HepG2 (cell line): Measurements from ENCODE around the gene SHC1. TPM values are rescaled to one million over a fixed set of nuclear protein-coding genes. Genes with fewer than 3 reads are reported as not detected.
A peak's percentile ranks its signal among the peaks of the same experiment; 100 is the strongest.

Experiments used
- EP300 ChIP-seq, 3 experiments: sonication (generic) in 1 of 3; formaldehyde crosslinking in 1 of 3; IDR thresholded peaks; 2 replicates each; pipeline versions ENCODE4 v1.5.1 to v1.6.1; 2011 to 2020; ENCODE audit warnings: low read depth in 2 of 3, low read length in 2 of 3, borderline replicate concordance in 1 of 3, improper control_type of control experiment in 1 of 3, mild to moderate bottlenecking in 1 of 3, missing genetic modification reagents in 1 of 3, moderate library complexity in 1 of 3
- HBP1 ChIP-seq: IDR thresholded peaks from 2 replicates; pipeline ENCODE4 v1.6.1; 2016; ENCODE audit warnings: low read depth, control low read depth
- IKZF4 ChIP-seq: sonication (generic); formaldehyde crosslinking; IDR thresholded peaks from 2 replicates; pipeline ENCODE4 v1.5.1; 2020; ENCODE audit warnings: borderline replicate concordance, mild to moderate bottlenecking, low read depth, missing genetic modification reagents; ENCODE audit errors: not compliant biosample characterization
- KDM1A ChIP-seq: IDR thresholded peaks from 2 replicates; pipeline ENCODE4 v1.6.1; 2016; ENCODE audit warnings: missing compliant biosample characterization
- MAFG ChIP-seq: sonication (generic); formaldehyde crosslinking; IDR thresholded peaks from 2 replicates; pipeline ENCODE4 v1.5.1; 2020; ENCODE audit warnings: mild to moderate bottlenecking, missing genetic modification reagents
- MYPOP ChIP-seq: sonication (generic); formaldehyde crosslinking; IDR thresholded peaks from 2 replicates; pipeline ENCODE4 v1.8.1; 2023; ENCODE audit warnings: mild to moderate bottlenecking, moderate library complexity, missing genetic modification reagents
- NAIF1 ChIP-seq: sonication (generic); formaldehyde crosslinking; IDR thresholded peaks from 2 replicates; pipeline ENCODE4 v1.5.0; 2020; ENCODE audit warnings: mild to moderate bottlenecking, missing genetic modification reagents, borderline replicate concordance
- PRPF4 ChIP-seq: fragments of 200-400 bp; formaldehyde crosslinking; IDR thresholded peaks from 2 replicates; pipeline ENCODE4 v1.6.1; 2016; ENCODE audit warnings: low read length, low read depth; ENCODE audit not compliant: poor library complexity, severe bottlenecking
- TARDBP ChIP-seq: sonication (generic); formaldehyde crosslinking; IDR thresholded peaks from 2 replicates; pipeline ENCODE4 v1.8.0; 2022; ENCODE audit warnings: mild to moderate bottlenecking, missing genetic modification reagents
- ZBTB20 ChIP-seq: sonication (generic); formaldehyde crosslinking; IDR thresholded peaks from 2 replicates; pipeline ENCODE4 v1.8.1; 2023; ENCODE audit warnings: missing genetic modification reagents, low read depth, mild to moderate bottlenecking, borderline replicate concordance
- ZBTB42 ChIP-seq: sonication (generic); formaldehyde crosslinking; IDR thresholded peaks from 2 replicates; pipeline ENCODE4 v1.5.0; 2020; ENCODE audit warnings: mild to moderate bottlenecking, missing genetic modification reagents
- ZNF12 ChIP-seq: sonication (generic); formaldehyde crosslinking; IDR thresholded peaks from 2 replicates; pipeline ENCODE4 v1.5.0; 2020; ENCODE audit warnings: missing genetic modification reagents
- ZNF136 ChIP-seq: sonication (generic); formaldehyde crosslinking; IDR thresholded peaks from 2 replicates; pipeline ENCODE4 v1.8.1; 2022; ENCODE audit warnings: low read depth, mild to moderate bottlenecking, moderate library complexity, missing genetic modification reagents
- ZNF274 ChIP-seq: sonication (generic); formaldehyde crosslinking; IDR thresholded peaks from 2 replicates; pipeline ENCODE4 v1.5.1; 2020; ENCODE audit warnings: mild to moderate bottlenecking, missing genetic modification reagents
- ZNF441 ChIP-seq: sonication (generic); formaldehyde crosslinking; IDR thresholded peaks from 2 replicates; pipeline ENCODE4 v1.7.0; 2021; ENCODE audit warnings: missing genetic modification reagents, borderline replicate concordance
- ZNF776 ChIP-seq: sonication (generic); formaldehyde crosslinking; IDR thresholded peaks from 2 replicates; pipeline ENCODE4 v1.4.0; 2020; ENCODE audit warnings: mild to moderate bottlenecking, missing genetic modification reagents
- polyA plus RNA-seq, 8 experiments: library from polyadenylated mRNA; depleted of rRNA in 3 of 8; stranded (reverse) in 7 of 8; unstranded in 1 of 8; fragments of >200 nt; fragmentation: Illumina TruSeq in 4 of 8; extraction: Trizol in 4 of 8; gene quantifications; 2 replicates each; pipeline versions ENCODE4 v1.2.1 to v1.2.3, GENCODE V29; 2011 to 2016; ENCODE audit warnings: low read depth in 4 of 8, missing spikeins in 1 of 8, mixed read lengths in 1 of 8; ENCODE audit not compliant: insufficient read depth in 1 of 8
- total RNA-seq, 5 experiments: library from RNA; depleted of rRNA; stranded (reverse); fragments of >200 nt; fragmentation: Illumina TruSeq; extraction: Trizol; gene quantifications; 2 replicates each; pipeline ENCODE4 v1.2.3, GENCODE V29; 2016; ENCODE audit warnings: low read depth in 1 of 5
- TF ChIP-seq, protein P1 (sequence below): sonication (generic); formaldehyde crosslinking; IDR thresholded peaks from 2 replicates; pipeline ENCODE4 v1.4.0; 2020; ENCODE audit warnings: missing genetic modification reagents
- TF ChIP-seq, protein P2 (sequence below): sonication (generic); formaldehyde crosslinking; IDR thresholded peaks from 2 replicates; pipeline ENCODE4 v1.4.0; 2020; ENCODE audit warnings: missing genetic modification reagents, borderline replicate concordance

Gene SHC1
- total and polyA plus RNA-seq, 2 of the 13 experiments (the other 11 are each of a cell fraction or from before 2014, with no cell fraction given), result 52.0 to 137 TPM

DNA sequence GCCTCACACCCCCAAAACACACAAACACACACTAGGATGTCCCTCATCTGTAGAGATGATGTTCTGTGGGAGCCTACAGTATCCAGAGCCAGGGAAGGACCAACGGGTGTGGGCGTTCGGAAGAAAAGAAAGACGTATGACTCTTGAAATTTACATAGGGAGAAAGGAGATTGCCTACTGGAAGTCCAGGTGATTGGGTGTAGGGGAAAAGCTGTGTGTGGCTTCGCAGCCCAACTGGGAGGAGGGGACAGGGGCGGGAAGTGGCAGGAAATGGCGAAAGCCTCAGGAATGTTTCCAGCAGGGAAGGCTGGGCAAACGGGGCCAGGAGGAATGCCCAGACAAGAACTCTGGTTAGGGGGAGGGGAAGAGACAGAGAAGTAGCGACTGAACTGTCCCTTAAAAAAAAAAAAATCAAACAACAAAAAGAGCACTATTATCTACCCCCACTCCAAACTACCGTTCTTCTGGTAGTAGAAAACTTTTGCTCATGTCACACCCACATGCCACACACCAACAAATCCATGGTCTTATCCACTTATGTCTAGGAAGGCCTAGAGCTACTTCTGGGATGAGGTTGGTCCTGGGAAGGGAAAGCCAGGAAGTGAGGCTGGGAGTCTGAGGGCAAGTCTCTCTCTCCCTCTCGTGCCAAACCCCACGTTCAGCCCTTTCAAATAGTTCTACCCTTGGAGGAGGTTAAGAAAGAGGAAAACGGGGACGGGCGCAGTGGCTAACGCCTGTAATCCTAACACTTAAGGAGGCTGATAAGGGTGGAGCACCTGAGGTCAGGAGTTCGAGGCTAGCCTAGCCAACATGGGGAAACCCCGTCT is 2.2 kb upstream of the SHC1 start (continued):
- 0 out of 2 replicates have a peak, but pooled peaks have one; percentile 6 for TF ChIP-seq KDM1A
- peak; percentile 22 to 69; a peak in 2 of 4 replicates for TF ChIP-seq EP300 (IDR thresholded peaks at IDR 0.05; ENCODE audit: low read depth in 2 of 2, low read length in 2 of 2)
- TF ChIP-seq EP300 (CRISPR knock-in tag; IDR thresholded peaks at IDR 0.05; ENCODE audit: borderline replicate concordance), result peak; percentile 36; the same call in 1 of the 2 replicates
- peak; percentile 28; the same call in 1 of the 2 replicates for TF ChIP-seq ZNF441
- no peak for TF ChIP-seq MAFG (CRISPR knock-in tag)
- TF ChIP-seq ZNF274 (CRISPR knock-in tag), result 0 out of 2 replicates have a peak, but pooled peaks have one; percentile 32
- 0 out of 2 replicates have a peak, but pooled peaks have one; percentile 34 for TF ChIP-seq ZBTB20 (CRISPR knock-in tag)
- peak; percentile 10; the same call in 1 of the 2 replicates for TF ChIP-seq HBP1 (CRISPR knock-in tag)
- TF ChIP-seq ZNF776 (CRISPR knock-in tag), result no peak
- TF ChIP-seq MYPOP (CRISPR knock-in tag), result peak; percentile 62; the same call in 1 of the 2 replicates
- 0 out of 2 replicates have a peak, but pooled peaks have one; percentile 7 for TF ChIP-seq TARDBP (CRISPR knock-in tag)
- TF ChIP-seq, protein P1, sequence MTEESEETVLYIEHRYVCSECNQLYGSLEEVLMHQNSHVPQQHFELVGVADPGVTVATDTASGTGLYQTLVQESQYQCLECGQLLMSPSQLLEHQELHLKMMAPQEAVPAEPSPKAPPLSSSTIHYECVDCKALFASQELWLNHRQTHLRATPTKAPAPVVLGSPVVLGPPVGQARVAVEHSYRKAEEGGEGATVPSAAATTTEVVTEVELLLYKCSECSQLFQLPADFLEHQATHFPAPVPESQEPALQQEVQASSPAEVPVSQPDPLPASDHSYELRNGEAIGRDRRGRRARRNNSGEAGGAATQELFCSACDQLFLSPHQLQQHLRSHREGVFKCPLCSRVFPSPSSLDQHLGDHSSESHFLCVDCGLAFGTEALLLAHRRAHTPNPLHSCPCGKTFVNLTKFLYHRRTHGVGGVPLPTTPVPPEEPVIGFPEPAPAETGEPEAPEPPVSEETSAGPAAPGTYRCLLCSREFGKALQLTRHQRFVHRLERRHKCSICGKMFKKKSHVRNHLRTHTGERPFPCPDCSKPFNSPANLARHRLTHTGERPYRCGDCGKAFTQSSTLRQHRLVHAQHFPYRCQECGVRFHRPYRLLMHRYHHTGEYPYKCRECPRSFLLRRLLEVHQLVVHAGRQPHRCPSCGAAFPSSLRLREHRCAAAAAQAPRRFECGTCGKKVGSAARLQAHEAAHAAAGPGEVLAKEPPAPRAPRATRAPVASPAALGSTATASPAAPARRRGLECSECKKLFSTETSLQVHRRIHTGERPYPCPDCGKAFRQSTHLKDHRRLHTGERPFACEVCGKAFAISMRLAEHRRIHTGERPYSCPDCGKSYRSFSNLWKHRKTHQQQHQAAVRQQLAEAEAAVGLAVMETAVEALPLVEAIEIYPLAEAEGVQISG, result peak; percentile 77
- peak; percentile 29 for TF ChIP-seq PRPF4
- no peak for TF ChIP-seq ZNF12 (CRISPR knock-in tag)
- peak; percentile 39 for TF ChIP-seq IKZF4 (CRISPR knock-in tag)
- TF ChIP-seq, protein P2, sequence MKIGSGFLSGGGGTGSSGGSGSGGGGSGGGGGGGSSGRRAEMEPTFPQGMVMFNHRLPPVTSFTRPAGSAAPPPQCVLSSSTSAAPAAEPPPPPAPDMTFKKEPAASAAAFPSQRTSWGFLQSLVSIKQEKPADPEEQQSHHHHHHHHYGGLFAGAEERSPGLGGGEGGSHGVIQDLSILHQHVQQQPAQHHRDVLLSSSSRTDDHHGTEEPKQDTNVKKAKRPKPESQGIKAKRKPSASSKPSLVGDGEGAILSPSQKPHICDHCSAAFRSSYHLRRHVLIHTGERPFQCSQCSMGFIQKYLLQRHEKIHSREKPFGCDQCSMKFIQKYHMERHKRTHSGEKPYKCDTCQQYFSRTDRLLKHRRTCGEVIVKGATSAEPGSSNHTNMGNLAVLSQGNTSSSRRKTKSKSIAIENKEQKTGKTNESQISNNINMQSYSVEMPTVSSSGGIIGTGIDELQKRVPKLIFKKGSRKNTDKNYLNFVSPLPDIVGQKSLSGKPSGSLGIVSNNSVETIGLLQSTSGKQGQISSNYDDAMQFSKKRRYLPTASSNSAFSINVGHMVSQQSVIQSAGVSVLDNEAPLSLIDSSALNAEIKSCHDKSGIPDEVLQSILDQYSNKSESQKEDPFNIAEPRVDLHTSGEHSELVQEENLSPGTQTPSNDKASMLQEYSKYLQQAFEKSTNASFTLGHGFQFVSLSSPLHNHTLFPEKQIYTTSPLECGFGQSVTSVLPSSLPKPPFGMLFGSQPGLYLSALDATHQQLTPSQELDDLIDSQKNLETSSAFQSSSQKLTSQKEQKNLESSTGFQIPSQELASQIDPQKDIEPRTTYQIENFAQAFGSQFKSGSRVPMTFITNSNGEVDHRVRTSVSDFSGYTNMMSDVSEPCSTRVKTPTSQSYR (CRISPR knock-in tag), result peak; percentile 93
- peak; percentile 63; the same call in 1 of the 2 replicates for TF ChIP-seq NAIF1 (CRISPR knock-in tag)
- TF ChIP-seq ZBTB42 (CRISPR knock-in tag), result no peak
- TF ChIP-seq ZNF136 (CRISPR knock-in tag), result 0 out of 2 replicates have a peak, but pooled peaks have one; percentile 28
